ENCODE data around the gene DNAJC8. TPM values are rescaled to one million over a fixed set of nuclear protein-coding genes. Genes with fewer than 3 reads are reported as not detected.

DNAJC8 gene
- total and polyA plus RNA-seq, 2 experiments from 2014 or later = 72.3 to 137 TPM

- peak within 1 kb of the TSS; percentile 77 for H3K4me3 ChIP-seq
- no peak for TF ChIP-seq CTCF (IDR thresholded peaks at IDR 0.05; ENCODE audit: low read depth, low read length)
- no peaks in the 10 kb centered on the region for H3K9me3 ChIP-seq (ENCODE audit: low read depth)
- peaks cover 4% of the 10 kb centered on the region for H3K36me3 ChIP-seq
- peak; percentile 98 for DNase-seq (ENCODE audit: low read depth in 1 of 2, low spot score in 1 of 2)
- H3K4me1 ChIP-seq (ENCODE audit: low read depth) = peaks cover 21% of the 10 kb centered on the region
- H3K27me3 ChIP-seq = no peaks in the 10 kb centered on the region
- peak within 1 kb of the TSS; percentile 57 for H3K27ac ChIP-seq
These were observed 3.2 kb upstream of the DNAJC8 start, which contains the start of gene ATP5IF1 for GRCh38 chr1:28235755-28236655. Gene ATP5IF1 (plus strand): TSS chr1:28236124. CDS start chr1:28236184, 60 bp downstream.

- Histone ChIP-seq H3K4me3 (peak overlapping the region; percentile 91), H3K9me3 (ENCODE audit: low read depth) (no peaks in the 10 kb centered on the region), H3K36me3 (peaks cover 13% of the 10 kb centered on the region), H3K27me3 (no peaks in the 10 kb centered on the region), H3K4me1 (ENCODE audit: low read depth) (peaks cover 11% of the 10 kb centered on the region), H3K27ac (no peak overlapping the region)
- no peak for TF ChIP-seq CTCF (IDR thresholded peaks at IDR 0.05; ENCODE audit: low read depth, low read length)
- DNase-seq (ENCODE audit: low read depth in 1 of 2, low spot score in 1 of 2) = no peak
These were observed 406 bp upstream of the DNAJC8 start for GRCh38 chr1:28233264-28233606.

GRCh38 chr1:28229996-28230395, 2.8 kb downstream of the DNAJC8 start:
- no peaks in the 10 kb centered on the region for H3K27me3 ChIP-seq
- H3K36me3 ChIP-seq = peaks cover 34% of the 10 kb centered on the region
- TF ChIP-seq CTCF (IDR thresholded peaks at IDR 0.05; ENCODE audit: low read depth, low read length) = no peak
- DNase-seq (ENCODE audit: low read depth in 1 of 2, low spot score in 1 of 2) = no peak
- H3K27ac ChIP-seq = no peak overlapping the region
- H3K9me3 ChIP-seq (ENCODE audit: low read depth) = no peaks in the 10 kb centered on the region
- H3K4me1 ChIP-seq (ENCODE audit: low read depth) = peaks cover 4% of the 10 kb centered on the region
- H3K4me3 ChIP-seq = no peak overlapping the region

- peaks cover 39% of the 10 kb centered on the region for H3K36me3 ChIP-seq
- no peak for TF ChIP-seq CTCF (IDR thresholded peaks at IDR 0.05; ENCODE audit: low read depth, low read length)
- peaks cover 4% of the 10 kb centered on the region for H3K4me1 ChIP-seq (ENCODE audit: low read depth)
- no peaks in the 10 kb centered on the region for H3K9me3 ChIP-seq (ENCODE audit: low read depth)
- H3K27ac ChIP-seq = no peak overlapping the region
- H3K4me3 ChIP-seq = no peak overlapping the region
- H3K27me3 ChIP-seq = no peaks in the 10 kb centered on the region
- no peak for DNase-seq (ENCODE audit: low read depth in 1 of 2, low spot score in 1 of 2)
These were observed 3.7 kb downstream of the DNAJC8 start for GRCh38 chr1:28229089-28229488.

- H3K4me3 ChIP-seq = no peak overlapping the region
- H3K9me3 ChIP-seq (ENCODE audit: low read depth) = no peaks in the 10 kb centered on the region
- no peaks in the 10 kb centered on the region for H3K4me1 ChIP-seq (ENCODE audit: low read depth)
- no peak for DNase-seq (ENCODE audit: low read depth in 1 of 2, low spot score in 1 of 2)
- no peak for TF ChIP-seq CTCF (IDR thresholded peaks at IDR 0.05; ENCODE audit: low read depth, low read length)
- H3K36me3 ChIP-seq = peaks cover 21% of the 10 kb centered on the region
- no peaks in the 10 kb centered on the region for H3K27me3 ChIP-seq
- H3K27ac ChIP-seq = no peak overlapping the region
These were observed 19.5 kb downstream of the DNAJC8 start for GRCh38 chr1:28213315-28213714.
